Fibroblast of mammary gland (primary cell): ENCODE results near the gene TARDBP.
"Not testable (repeated sequence)": the region's sequence is repeated elsewhere in the genome, so short reads cannot be mapped to it uniquely, and the experiment has no call there.

Experiments used
- DNase-seq: peaks from one replicate; pipeline ENCODE4 v3.0.0-alpha.2; 2010; ENCODE audit warnings: low read depth
- H3K4me3 ChIP-seq: 2 replicates; pipeline ENCODE4 v1.5.1; 2011; ENCODE audit warnings: low read depth, mild to moderate bottlenecking, low read length, moderate library complexity; ENCODE audit not compliant: control insufficient read depth
- CTCF ChIP-seq: conservative IDR thresholded peaks from 2 replicates; pipeline ENCODE4 v1.5.1; 2011; ENCODE audit warnings: low read depth, low read length, inconsistent platforms; ENCODE audit not compliant: control insufficient read depth, insufficient read depth

Gene TARDBP

GRCh38 chr1:10992864-10993263 lies 19.6 kb upstream of the TARDBP start:
- no peak overlapping the region for H3K4me3 ChIP-seq
- TF ChIP-seq CTCF, result no peak
- no peak for DNase-seq

GRCh38 chr1:10996100-10996499 lies 16.4 kb upstream of the TARDBP start:
- TF ChIP-seq CTCF, result no peak
- no peak for DNase-seq
- H3K4me3 ChIP-seq, result no peak overlapping the region

- H3K4me3 ChIP-seq, result no peak overlapping the region
- no peak for TF ChIP-seq CTCF
- DNase-seq, result no peak
Observed at GRCh38 chr1:11000526-11000925, 11.9 kb upstream of the TARDBP start.

GRCh38 chr1:11013160-11013531 lies 692 bp downstream of the TARDBP start:
- DNase-seq, result peak; percentile 28
- peak overlapping the region; percentile 92 for H3K4me3 ChIP-seq

GRCh38 chr1:11019358-11019757 lies 6.9 kb downstream of the TARDBP start:
- DNase-seq, H3K4me3 ChIP-seq: not testable (repeated sequence)

More at GRCh38 chr1:11013160-11013531, 692 bp downstream of the TARDBP start:
- TF ChIP-seq CTCF, result no peak

GRCh38 chr1:11019971-11020370 lies 7.5 kb downstream of the TARDBP start:
- TF ChIP-seq CTCF, result no peak
- no peak for DNase-seq
- H3K4me3 ChIP-seq, result no peak overlapping the region

- no peak overlapping the region for H3K4me3 ChIP-seq
- no peak for DNase-seq
- no peak for TF ChIP-seq CTCF
Observed at GRCh38 chr1:11023201-11023600, 10.7 kb downstream of the TARDBP start.
